Vagina (tissue), 2 donors: Measurements from ENCODE around the gene TNFAIP8L1.

Source experiments
- CTCF ChIP-seq, 3 experiments: fragments of 450-650 bp in 2 of 3; fragments of 200-600 bp in 1 of 3; sonication (generic) in 1 of 3; IDR thresholded peaks; one replicate each; pipeline ENCODE4 v1.5.1; 2017 to 2019; ENCODE audit warnings: antibody characterized with exemption in 3 of 3, mild to moderate bottlenecking in 2 of 3, moderate library complexity in 2 of 3
- POLR2A ChIP-seq, 2 donors: fragments of 450-650 bp; IDR thresholded peaks; one replicate each; pipeline ENCODE4 v1.6.1; 2017; ENCODE audit warnings: antibody characterized with exemption in 2 of 2, mild to moderate bottlenecking in 2 of 2, moderate library complexity in 2 of 2

- TF ChIP-seq CTCF (IDR thresholded peaks at IDR 0.05) (no peak), POLR2A (IDR thresholded peaks at IDR 0.05) (no peak)
Measured at GRCh38 chr19:4589579-4590410, 49.5 kb upstream of the TNFAIP8L1 start.
